ENCODE results near the gene SERPINA3. TPM values are rescaled to one million over a fixed set of nuclear protein-coding genes. Genes with fewer than 3 reads are reported as not detected.

Gene SERPINA3
- total RNA-seq, 2 donors from 2014 or later, result 396 to 1,783 TPM

DNA sequence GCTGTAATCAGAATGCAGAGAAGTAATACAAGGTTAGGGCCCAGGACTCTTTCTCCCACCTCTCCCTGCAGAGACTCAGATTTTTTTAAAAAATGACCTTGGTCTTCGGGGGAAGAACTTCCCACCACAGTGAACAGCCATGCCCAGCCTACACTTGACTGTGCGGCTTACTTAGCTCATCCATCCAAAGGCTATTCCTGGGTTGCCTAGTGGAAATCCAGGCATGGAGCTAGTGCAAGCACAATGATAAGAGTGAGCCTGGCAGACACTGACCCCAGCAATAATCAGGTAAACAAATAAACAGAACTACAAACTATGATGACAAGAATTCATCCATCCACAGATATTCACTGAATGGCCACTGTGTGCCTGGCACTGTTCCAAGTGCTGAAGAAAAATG lies 16.3 kb upstream of the SERPINA3 start:
- intact Hi-C loops (cut with DNase I), result no loop called here
- no peaks in the 10 kb centered on the region for H3K36me3 ChIP-seq (replicated peaks in 1 of 2; ENCODE audit: insufficient read depth in 1 of 2, low read depth in 2 of 2)
- WGBS, 2 donors, result 44 to 75% methylated on average over 2 of the region's 2 CpGs
- DNase-seq (no peak), ATAC-seq (no peak)
- TF ChIP-seq POLR2A (IDR thresholded peaks at IDR 0.05), result no peak
- TF ChIP-seq, protein P1, sequence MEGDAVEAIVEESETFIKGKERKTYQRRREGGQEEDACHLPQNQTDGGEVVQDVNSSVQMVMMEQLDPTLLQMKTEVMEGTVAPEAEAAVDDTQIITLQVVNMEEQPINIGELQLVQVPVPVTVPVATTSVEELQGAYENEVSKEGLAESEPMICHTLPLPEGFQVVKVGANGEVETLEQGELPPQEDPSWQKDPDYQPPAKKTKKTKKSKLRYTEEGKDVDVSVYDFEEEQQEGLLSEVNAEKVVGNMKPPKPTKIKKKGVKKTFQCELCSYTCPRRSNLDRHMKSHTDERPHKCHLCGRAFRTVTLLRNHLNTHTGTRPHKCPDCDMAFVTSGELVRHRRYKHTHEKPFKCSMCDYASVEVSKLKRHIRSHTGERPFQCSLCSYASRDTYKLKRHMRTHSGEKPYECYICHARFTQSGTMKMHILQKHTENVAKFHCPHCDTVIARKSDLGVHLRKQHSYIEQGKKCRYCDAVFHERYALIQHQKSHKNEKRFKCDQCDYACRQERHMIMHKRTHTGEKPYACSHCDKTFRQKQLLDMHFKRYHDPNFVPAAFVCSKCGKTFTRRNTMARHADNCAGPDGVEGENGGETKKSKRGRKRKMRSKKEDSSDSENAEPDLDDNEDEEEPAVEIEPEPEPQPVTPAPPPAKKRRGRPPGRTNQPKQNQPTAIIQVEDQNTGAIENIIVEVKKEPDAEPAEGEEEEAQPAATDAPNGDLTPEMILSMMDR (IDR thresholded peaks at IDR 0.05), result no peak
- H3K4me1 ChIP-seq, result peaks cover 84% of the 10 kb centered on the region
- no peaks in the 10 kb centered on the region for H3K9me3 ChIP-seq
- no peaks in the 10 kb centered on the region for H3K27me3 ChIP-seq
- peak overlapping the region in 2 of 4 donors; percentile 10 to 99 for H3K27ac ChIP-seq
- H3K4me3 ChIP-seq, result no peak overlapping the region

DNA sequence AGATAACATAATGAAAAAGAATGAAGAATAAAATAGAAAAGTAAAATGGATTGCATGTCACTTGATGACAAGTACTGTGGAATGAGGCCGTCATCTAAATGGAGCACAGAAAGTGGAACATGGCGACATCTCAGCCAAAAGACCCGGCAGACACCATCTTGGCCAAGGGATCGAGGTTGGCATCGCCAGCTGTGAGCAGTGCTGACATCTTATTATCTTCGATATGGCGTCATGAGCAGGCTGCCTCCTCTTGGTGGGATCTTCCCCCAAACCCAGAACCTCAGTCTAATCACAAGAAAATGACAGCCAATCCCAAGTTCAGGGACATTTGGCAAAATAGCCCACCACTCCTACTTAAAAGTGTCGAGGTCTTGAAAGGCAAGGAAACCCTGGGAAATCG lies 15.8 kb upstream of the SERPINA3 start:
- no peak for ATAC-seq
- 82 to 92% methylated on average over 9 of the region's 9 CpGs for WGBS, 2 donors
- Histone ChIP-seq H3K9me3 (no peaks in the 10 kb centered on the region), H3K27ac (peak overlapping the region in 3 of 4 donors; percentile 10 to 99 (median 94)), H3K4me3 (no peak overlapping the region), H3K4me1 (peaks cover 86% of the 10 kb centered on the region), H3K27me3 (no peaks in the 10 kb centered on the region), H3K36me3 (replicated peaks in 1 of 2; ENCODE audit: insufficient read depth in 1 of 2, low read depth in 2 of 2) (no peaks in the 10 kb centered on the region)
- TF ChIP-seq, protein P1 (IDR thresholded peaks at IDR 0.05), result no peak
- TF ChIP-seq POLR2A (IDR thresholded peaks at IDR 0.05), result no peak
- DNase-seq, result no peak
- intact Hi-C loops (cut with DNase I), result no loop called here

DNA sequence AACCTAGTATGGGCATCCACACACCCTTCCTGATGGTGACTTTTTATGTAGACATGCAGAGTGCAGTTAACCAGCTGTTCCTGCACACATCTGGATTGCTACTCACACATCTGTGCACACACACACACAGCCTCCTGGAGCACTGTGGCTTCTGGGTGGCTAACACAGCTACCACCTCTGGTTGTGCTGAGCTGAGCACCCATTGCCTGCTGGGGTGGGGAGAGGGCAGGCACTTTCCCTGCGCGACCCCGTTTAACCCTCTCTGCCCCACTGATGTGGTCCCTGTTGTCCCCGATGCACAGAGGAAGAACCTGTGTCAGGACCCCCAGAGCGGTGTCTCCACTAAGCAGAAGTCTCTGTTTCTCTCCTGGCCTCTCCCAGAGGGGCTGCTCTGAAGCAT lies 14.4 kb upstream of the SERPINA3 start:
- TF ChIP-seq POLR2A (IDR thresholded peaks at IDR 0.05), result no peak
- TF ChIP-seq, protein P1 (IDR thresholded peaks at IDR 0.05), result no peak
- Histone ChIP-seq H3K27ac (peak overlapping the region; percentile 94 to 99 (median 98)), H3K4me3 (no peak overlapping the region), H3K36me3 (replicated peaks in 1 of 2; ENCODE audit: insufficient read depth in 1 of 2, low read depth in 2 of 2) (no peaks in the 10 kb centered on the region), H3K9me3 (no peaks in the 10 kb centered on the region), H3K27me3 (no peaks in the 10 kb centered on the region), H3K4me1 (peaks cover 96% of the 10 kb centered on the region)
- intact Hi-C loops (cut with DNase I), result no loop called here
- WGBS, 2 donors, result 73 to 80% methylated on average over 4 to 5 of the region's 5 CpGs
- DNase-seq (no peak), ATAC-seq (no peak)

DNA sequence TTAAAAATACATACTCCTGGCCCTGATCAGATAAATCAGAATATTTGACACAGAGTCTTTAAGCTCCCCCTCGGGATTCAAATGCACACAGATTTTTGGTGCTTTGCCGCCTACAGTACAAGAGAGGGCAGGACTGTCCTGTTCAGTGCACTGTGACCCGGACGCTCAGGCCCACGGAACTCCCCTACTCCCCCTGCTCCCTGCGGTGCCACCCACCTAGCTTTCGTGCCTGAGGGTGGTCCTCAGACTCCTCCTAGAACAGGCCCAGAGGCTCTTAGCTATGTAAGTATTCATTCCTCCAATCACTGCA lies 13.7 kb upstream of the SERPINA3 start:
- H3K9me3 ChIP-seq, result no peaks in the 10 kb centered on the region
- TF ChIP-seq, protein P1 (IDR thresholded peaks at IDR 0.05), result no peak
- TF ChIP-seq POLR2A (IDR thresholded peaks at IDR 0.05), result no peak
- H3K4me1 ChIP-seq, result peaks cover 89% of the 10 kb centered on the region
- H3K27ac ChIP-seq, result peak overlapping the region; percentile 94 to 99 (median 98)
- 51 to 60% methylated on average over 7 of the region's 7 CpGs for WGBS, 2 donors
- H3K4me3 ChIP-seq, result no peak overlapping the region
- no peaks in the 10 kb centered on the region for H3K27me3 ChIP-seq
- DNase-seq, result no peak
- no peaks in the 10 kb centered on the region for H3K36me3 ChIP-seq (replicated peaks in 1 of 2; ENCODE audit: insufficient read depth in 1 of 2, low read depth in 2 of 2)
- intact Hi-C loops (cut with DNase I), result no loop called here
- no peak for ATAC-seq

DNA sequence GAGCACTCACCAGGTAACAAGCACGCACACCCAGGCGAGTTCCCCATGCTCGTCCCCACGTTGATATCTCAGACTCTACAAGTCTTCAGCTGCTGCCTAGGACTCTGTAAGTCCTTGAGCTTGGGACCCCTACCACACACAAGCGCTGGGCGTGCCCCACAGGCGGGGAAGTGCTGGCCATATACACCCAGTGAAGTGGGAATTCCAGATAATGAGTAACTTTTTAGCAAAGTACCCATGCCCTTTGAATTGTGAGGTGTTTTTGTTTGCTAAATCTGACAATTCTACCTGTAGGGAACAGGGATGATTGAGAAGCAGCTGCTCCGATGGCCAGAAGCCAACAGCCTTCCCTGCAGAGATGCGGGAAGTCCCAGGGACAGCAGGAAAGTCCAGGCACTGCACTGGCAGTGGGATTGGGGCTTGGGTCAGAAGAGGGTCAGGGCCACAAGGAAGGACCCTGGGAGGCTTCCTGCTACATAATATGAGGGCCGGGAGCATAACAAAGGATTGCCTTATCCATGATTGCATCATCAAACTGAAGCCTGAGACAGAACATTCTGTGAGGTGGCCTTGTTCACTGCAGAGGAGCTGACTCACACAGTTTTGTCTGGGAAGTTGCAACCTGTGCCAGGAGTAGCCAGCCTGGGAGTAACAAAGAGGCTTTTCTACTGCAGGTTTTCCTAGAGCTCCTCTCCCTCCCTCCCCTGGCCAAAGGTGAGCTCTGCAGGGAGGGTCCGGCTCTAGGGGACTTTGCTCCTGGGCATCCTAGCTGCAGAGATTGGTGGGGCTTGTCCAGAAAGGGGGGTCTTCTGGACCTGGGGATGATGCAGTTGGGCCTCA lies 13.2 kb upstream of the SERPINA3 start:
- TF ChIP-seq POLR2A (IDR thresholded peaks at IDR 0.05), result peak in 2 of 3 donors; percentile 45 to 64
- TF ChIP-seq, protein P1 (IDR thresholded peaks at IDR 0.05), result peak; percentile 27 to 82 (median 74)
- Histone ChIP-seq H3K9me3 (no peaks in the 10 kb centered on the region), H3K4me3 (no peak overlapping the region), H3K36me3 (replicated peaks in 1 of 2; ENCODE audit: insufficient read depth in 1 of 2, low read depth in 2 of 2) (no peaks in the 10 kb centered on the region), H3K27ac (peak overlapping the region; percentile 94 to 99 (median 98)), H3K4me1 (peaks cover 83% of the 10 kb centered on the region), H3K27me3 (no peaks in the 10 kb centered on the region)
- 11 to 14% methylated on average over 5 to 11 of the region's 11 CpGs for WGBS, 2 donors
- intact Hi-C loops (cut with DNase I), result no loop called here
- DNase-seq (peak; percentile 94 to 98 (median 96)), ATAC-seq (peak; percentile 90)
